ENCODE results near the gene PIAS2.
"Not testable (repeated sequence)": the region's sequence is repeated elsewhere in the genome, so short reads cannot be mapped to it uniquely, and the experiment has no call there.

PIAS2 gene

DNA sequence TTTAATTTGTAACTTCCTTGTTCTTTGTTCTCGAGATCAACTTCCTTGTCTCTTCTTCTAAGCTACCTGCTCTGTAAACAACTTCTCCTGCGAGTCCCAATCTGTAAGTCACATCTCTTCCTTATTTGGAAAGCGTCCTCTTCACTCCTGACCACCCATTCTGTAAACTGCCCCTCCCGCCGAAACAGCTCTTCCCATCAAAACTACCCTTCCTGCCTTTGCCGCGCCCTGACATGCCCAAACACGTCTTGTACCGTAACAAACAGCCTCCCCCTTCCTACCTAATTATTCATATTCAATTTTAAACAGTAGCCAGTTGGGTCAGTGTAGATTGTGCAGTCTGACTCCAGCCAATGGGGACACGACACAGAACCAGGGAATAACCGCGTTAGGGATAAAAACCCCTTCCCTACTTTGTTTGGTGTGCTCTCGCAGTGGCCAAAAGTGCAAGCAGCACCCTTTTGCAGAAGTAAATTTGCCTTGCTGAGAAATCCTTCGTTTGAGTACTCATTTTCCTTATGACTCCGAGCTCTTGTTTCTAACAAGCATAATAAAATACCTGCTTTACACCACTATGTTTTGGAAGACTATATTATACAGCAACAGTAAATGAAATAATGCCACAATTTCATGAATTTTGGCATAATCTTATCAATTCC, 39.8 kb downstream of the PIAS2 start:
- H3K27me3 Mint-ChIP-seq = no peaks in the 10 kb centered on the region
- peaks cover 63% of the 10 kb centered on the region for H3K36me3 Mint-ChIP-seq (ENCODE audit: low read depth)
- peaks cover 26% of the 10 kb centered on the region for H3K4me1 Mint-ChIP-seq (ENCODE audit: low read depth)
- H3K27ac Mint-ChIP-seq = no peak overlapping the region
- H3K4me3 Mint-ChIP-seq = no peak overlapping the region
- H3K9me3 Mint-ChIP-seq = peaks cover 28% of the 10 kb centered on the region

DNA sequence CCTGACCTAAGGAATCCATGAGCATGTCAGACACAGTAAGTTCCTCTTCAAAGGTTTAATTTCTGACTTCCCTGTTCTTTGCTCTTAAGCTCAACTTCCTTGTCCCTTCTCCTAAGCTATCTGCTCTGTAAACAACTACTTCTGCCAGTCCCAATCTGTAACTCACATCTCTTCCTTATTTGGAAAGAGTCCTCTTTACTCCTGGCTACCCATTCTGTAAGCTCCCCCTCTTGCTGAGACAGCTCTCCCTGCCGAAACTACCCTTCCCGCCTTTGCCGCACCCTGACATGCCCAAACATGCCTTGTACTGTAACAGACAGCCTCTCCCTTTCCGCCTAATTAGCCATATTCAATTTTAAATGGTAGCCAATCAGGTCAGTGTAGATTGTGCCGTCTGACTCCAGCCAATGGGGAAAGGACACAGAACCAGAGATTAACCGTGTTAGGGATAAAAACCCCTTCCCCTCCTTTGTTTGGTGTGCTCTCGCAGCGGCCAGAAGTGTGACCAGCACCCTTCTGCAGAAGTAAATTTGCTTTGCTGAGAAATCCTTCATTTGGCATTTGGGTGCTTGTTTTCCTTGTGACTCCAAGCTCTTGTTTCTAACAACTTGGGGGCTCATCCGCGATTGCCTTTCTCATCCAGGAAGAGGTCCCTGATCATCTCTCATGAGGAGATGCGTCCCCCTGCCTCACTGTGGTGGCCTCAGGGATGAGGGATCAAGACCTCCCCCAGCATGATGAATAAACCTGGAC, 49.0 kb downstream of the PIAS2 start:
- no peak overlapping the region for H3K4me3 Mint-ChIP-seq
- no peak overlapping the region for H3K27ac Mint-ChIP-seq
- peaks cover 15% of the 10 kb centered on the region for H3K4me1 Mint-ChIP-seq (ENCODE audit: low read depth)
- peaks cover 42% of the 10 kb centered on the region for H3K9me3 Mint-ChIP-seq
- peaks cover 42% of the 10 kb centered on the region for H3K36me3 Mint-ChIP-seq (ENCODE audit: low read depth)
- H3K27me3 Mint-ChIP-seq = no peaks in the 10 kb centered on the region

- H3K27ac Mint-ChIP-seq = no peak overlapping the region
- H3K36me3 Mint-ChIP-seq (ENCODE audit: low read depth) = peaks cover 46% of the 10 kb centered on the region
- H3K27me3 Mint-ChIP-seq = no peaks in the 10 kb centered on the region
- no peak overlapping the region for H3K4me3 Mint-ChIP-seq
- peaks cover 42% of the 10 kb centered on the region for H3K9me3 Mint-ChIP-seq
- peaks cover 9% of the 10 kb centered on the region for H3K4me1 Mint-ChIP-seq (ENCODE audit: low read depth)
Measured at GRCh38 chr18:46867367-46868143, 49.8 kb downstream of the PIAS2 start.

GRCh38 chr18:46866523-46866922, 50.8 kb downstream of the PIAS2 start:
- H3K27ac Mint-ChIP-seq = no peak overlapping the region
- H3K9me3 Mint-ChIP-seq = peaks cover 35% of the 10 kb centered on the region
- H3K36me3 Mint-ChIP-seq (ENCODE audit: low read depth) = peaks cover 50% of the 10 kb centered on the region

GRCh38 chr18:46865245-46865644, 52.1 kb downstream of the PIAS2 start:
- not testable (repeated sequence) for H3K4me1 Mint-ChIP-seq (ENCODE audit: low read depth); H3K4me3 Mint-ChIP-seq; H3K27me3 Mint-ChIP-seq; H3K27ac Mint-ChIP-seq
- peaks cover 47% of the 10 kb centered on the region for H3K36me3 Mint-ChIP-seq (ENCODE audit: low read depth)
- peaks cover 26% of the 10 kb centered on the region for H3K9me3 Mint-ChIP-seq

More at GRCh38 chr18:46866523-46866922, 50.8 kb downstream of the PIAS2 start:
- H3K27me3 Mint-ChIP-seq = no peaks in the 10 kb centered on the region
- peaks cover 9% of the 10 kb centered on the region for H3K4me1 Mint-ChIP-seq (ENCODE audit: low read depth)
- H3K4me3 Mint-ChIP-seq = no peak overlapping the region

- H3K36me3 Mint-ChIP-seq (ENCODE audit: low read depth) = peaks cover 63% of the 10 kb centered on the region
- no peak overlapping the region for H3K27ac Mint-ChIP-seq
- H3K27me3 Mint-ChIP-seq = no peaks in the 10 kb centered on the region
- H3K4me3 Mint-ChIP-seq = no peak overlapping the region
- H3K9me3 Mint-ChIP-seq = no peaks in the 10 kb centered on the region
- peaks cover 9% of the 10 kb centered on the region for H3K4me1 Mint-ChIP-seq (ENCODE audit: low read depth)
Measured at GRCh38 chr18:46859855-46860254, 57.5 kb downstream of the PIAS2 start.

- no peak overlapping the region for H3K27ac Mint-ChIP-seq
- H3K9me3 Mint-ChIP-seq = no peaks in the 10 kb centered on the region
- H3K36me3 Mint-ChIP-seq (ENCODE audit: low read depth) = peaks cover 72% of the 10 kb centered on the region
- no peak overlapping the region for H3K4me3 Mint-ChIP-seq
- peaks cover 9% of the 10 kb centered on the region for H3K4me1 Mint-ChIP-seq (ENCODE audit: low read depth)
- no peaks in the 10 kb centered on the region for H3K27me3 Mint-ChIP-seq
Measured at GRCh38 chr18:46858290-46858689, 59.0 kb downstream of the PIAS2 start.

GRCh38 chr18:46856973-46857372, 60.3 kb downstream of the PIAS2 start:
- H3K27ac Mint-ChIP-seq = no peak overlapping the region
- H3K4me3 Mint-ChIP-seq = no peak overlapping the region
- H3K36me3 Mint-ChIP-seq (ENCODE audit: low read depth) = peaks cover 73% of the 10 kb centered on the region
- H3K4me1 Mint-ChIP-seq (ENCODE audit: low read depth) = peaks cover 9% of the 10 kb centered on the region
- H3K27me3 Mint-ChIP-seq = no peaks in the 10 kb centered on the region
- H3K9me3 Mint-ChIP-seq = no peaks in the 10 kb centered on the region

- Mint-ChIP-seq H3K9me3 (no peaks in the 10 kb centered on the region), H3K4me3 (no peak overlapping the region), H3K27me3 (no peaks in the 10 kb centered on the region), H3K36me3 (ENCODE audit: low read depth) (peaks cover 49% of the 10 kb centered on the region), H3K4me1 (ENCODE audit: low read depth) (no peaks in the 10 kb centered on the region), H3K27ac (no peak overlapping the region)
Measured at GRCh38 chr18:46849007-46849406, 68.3 kb downstream of the PIAS2 start.

- no peaks in the 10 kb centered on the region for H3K4me1 Mint-ChIP-seq (ENCODE audit: low read depth)
- H3K4me3 Mint-ChIP-seq = no peak overlapping the region
- no peak overlapping the region for H3K27ac Mint-ChIP-seq
- peaks cover 30% of the 10 kb centered on the region for H3K36me3 Mint-ChIP-seq (ENCODE audit: low read depth)
- no peaks in the 10 kb centered on the region for H3K9me3 Mint-ChIP-seq
- H3K27me3 Mint-ChIP-seq = no peaks in the 10 kb centered on the region
Measured at GRCh38 chr18:46843372-46843771, 73.9 kb downstream of the PIAS2 start.

GRCh38 chr18:46842583-46842982, 74.7 kb downstream of the PIAS2 start:
- Mint-ChIP-seq H3K27ac (no peak overlapping the region), H3K4me3 (no peak overlapping the region), H3K9me3 (no peaks in the 10 kb centered on the region), H3K36me3 (ENCODE audit: low read depth) (peaks cover 33% of the 10 kb centered on the region), H3K4me1 (ENCODE audit: low read depth) (no peaks in the 10 kb centered on the region), H3K27me3 (no peaks in the 10 kb centered on the region)

DNA sequence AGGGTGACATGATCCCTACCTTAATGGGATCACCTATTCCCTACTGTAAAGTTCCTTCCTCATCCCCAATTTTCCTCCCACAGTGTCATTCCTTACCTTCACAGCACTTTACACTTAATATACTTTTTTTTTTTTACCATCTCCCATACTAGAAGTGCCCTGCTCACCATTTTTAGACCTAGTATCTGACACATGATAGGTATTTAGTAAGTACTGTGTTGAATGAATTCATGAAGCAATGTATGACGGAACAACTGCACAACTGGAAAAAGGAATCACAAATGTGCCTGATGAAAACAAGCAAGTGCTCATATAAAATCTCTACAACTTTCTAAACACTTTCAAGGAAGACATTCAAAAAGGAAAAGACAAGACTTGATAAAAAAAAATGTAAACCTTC, 83.4 kb downstream of the PIAS2 start:
- Mint-ChIP-seq H3K36me3 (ENCODE audit: low read depth) (peaks cover 71% of the 10 kb centered on the region), H3K27ac (no peak overlapping the region), H3K9me3 (no peaks in the 10 kb centered on the region), H3K4me3 (no peak overlapping the region), H3K27me3 (no peaks in the 10 kb centered on the region), H3K4me1 (ENCODE audit: low read depth) (no peaks in the 10 kb centered on the region)

DNA sequence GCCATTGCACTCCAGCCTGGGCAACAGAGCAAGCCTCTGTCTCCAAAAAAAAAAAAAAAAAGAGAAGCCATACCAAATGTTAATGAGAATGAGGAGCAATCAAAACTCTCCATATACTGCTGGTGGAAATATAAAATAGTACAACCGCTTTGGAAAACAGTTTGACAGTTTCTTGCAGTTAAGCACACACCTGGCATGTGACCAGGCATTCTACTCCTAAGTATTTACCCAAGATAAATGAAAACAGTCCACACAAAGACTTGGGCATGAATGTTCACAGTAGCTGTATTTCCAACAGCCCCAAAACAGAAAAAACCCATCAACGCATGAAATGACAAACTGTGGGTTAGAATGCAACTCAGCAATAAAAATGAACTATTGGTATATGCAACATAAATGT, 84.5 kb downstream of the PIAS2 start:
- Mint-ChIP-seq H3K4me1 (ENCODE audit: low read depth) (no peaks in the 10 kb centered on the region), H3K27me3 (no peaks in the 10 kb centered on the region), H3K36me3 (ENCODE audit: low read depth) (peaks cover 77% of the 10 kb centered on the region), H3K9me3 (no peaks in the 10 kb centered on the region), H3K27ac (no peak overlapping the region), H3K4me3 (no peak overlapping the region)

GRCh38 chr18:46832422-46832821, 84.9 kb downstream of the PIAS2 start:
- not testable (repeated sequence) for H3K27me3 Mint-ChIP-seq; H3K4me3 Mint-ChIP-seq; H3K9me3 Mint-ChIP-seq; H3K27ac Mint-ChIP-seq; H3K4me1 Mint-ChIP-seq (ENCODE audit: low read depth)
- H3K36me3 Mint-ChIP-seq (ENCODE audit: low read depth) = peaks cover 77% of the 10 kb centered on the region

GRCh38 chr18:46831434-46831833, 85.9 kb downstream of the PIAS2 start:
- no peaks in the 10 kb centered on the region for H3K9me3 Mint-ChIP-seq
- H3K27ac Mint-ChIP-seq = no peak overlapping the region
- H3K27me3 Mint-ChIP-seq = no peaks in the 10 kb centered on the region
- no peak overlapping the region for H3K4me3 Mint-ChIP-seq
- peaks cover 83% of the 10 kb centered on the region for H3K36me3 Mint-ChIP-seq (ENCODE audit: low read depth)
- no peaks in the 10 kb centered on the region for H3K4me1 Mint-ChIP-seq (ENCODE audit: low read depth)

Data from stimulated activated naive CD8-positive, alpha-beta T cell treated with anti-CD3 and anti-CD28 coated beads, Interleukin-15, Interleukin-2, amounts not matched to agents 100 ng/mL and 50 ng/mL, for 24 hours (primary cell).